ES-I3 (cell line): Measurements from ENCODE around the gene CST4.
"Not testable (repeated sequence)": the region's sequence is repeated elsewhere in the genome, so short reads cannot be mapped to it uniquely, and the experiment has no call there.

Source experiments
- H3K36me3 ChIP-seq: 2 replicates; pipeline ENCODE4 v1.6.1; 2013; ENCODE audit warnings: mild to moderate bottlenecking, low read length, control low read depth, moderate library complexity; ENCODE audit not compliant: insufficient read depth
- H3K4me1 ChIP-seq: 2 replicates; pipeline ENCODE4 v1.6.1; 2013; ENCODE audit warnings: mild to moderate bottlenecking, control low read depth, low read length; ENCODE audit not compliant: insufficient read depth
- H3K9ac ChIP-seq: 2 replicates; pipeline ENCODE4 v1.6.1; 2013; ENCODE audit warnings: low read depth, mild to moderate bottlenecking, low read length, moderate library complexity
- H3K9me3 ChIP-seq: 2 replicates; pipeline ENCODE4 v1.6.1; 2013; ENCODE audit warnings: mild to moderate bottlenecking, low read length, moderate library complexity; ENCODE audit not compliant: control insufficient read depth, insufficient read depth

Gene CST4

DNA sequence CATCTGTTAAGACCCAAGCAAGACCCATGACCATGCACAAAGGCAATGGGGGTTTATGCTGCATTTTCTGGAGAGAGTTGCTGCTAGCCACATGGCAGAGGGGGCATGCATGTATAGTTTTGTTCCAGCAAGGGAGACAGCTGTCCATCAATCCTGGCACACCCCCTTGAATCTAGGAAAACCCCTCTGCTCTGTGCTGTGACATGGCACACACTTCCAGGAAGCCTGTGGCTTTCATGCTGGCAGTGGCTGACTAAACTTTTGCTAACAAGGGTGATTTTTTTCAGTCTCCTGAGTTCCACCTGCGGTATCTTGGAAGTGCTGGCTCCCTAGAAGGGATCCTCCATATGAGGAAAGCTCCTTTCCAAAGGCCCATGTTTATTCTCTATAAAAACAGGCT, 9.1 kb upstream of the CST4 start:
- H3K4me1 ChIP-seq = peaks cover 12% of the 10 kb centered on the region
- H3K9ac ChIP-seq = no peak overlapping the region
- H3K36me3 ChIP-seq = no peaks in the 10 kb centered on the region
- no peaks in the 10 kb centered on the region for H3K9me3 ChIP-seq

DNA sequence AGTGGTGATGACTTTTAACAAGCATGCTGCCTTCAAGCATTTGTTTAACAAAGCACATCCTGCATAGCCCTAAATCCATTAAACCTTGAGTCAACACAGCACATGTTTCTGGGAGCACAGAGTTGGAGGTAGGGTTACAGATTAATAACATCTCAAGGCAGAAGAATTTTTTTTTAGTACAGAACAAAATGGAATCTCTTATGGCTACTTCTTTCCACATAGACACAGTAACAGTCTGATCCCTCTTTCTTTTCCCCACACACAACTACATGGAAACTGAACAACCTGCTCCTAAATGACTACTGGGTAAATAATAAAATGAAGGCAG, 6.2 kb upstream of the CST4 start:
- peaks cover 16% of the 10 kb centered on the region for H3K4me1 ChIP-seq

DNA sequence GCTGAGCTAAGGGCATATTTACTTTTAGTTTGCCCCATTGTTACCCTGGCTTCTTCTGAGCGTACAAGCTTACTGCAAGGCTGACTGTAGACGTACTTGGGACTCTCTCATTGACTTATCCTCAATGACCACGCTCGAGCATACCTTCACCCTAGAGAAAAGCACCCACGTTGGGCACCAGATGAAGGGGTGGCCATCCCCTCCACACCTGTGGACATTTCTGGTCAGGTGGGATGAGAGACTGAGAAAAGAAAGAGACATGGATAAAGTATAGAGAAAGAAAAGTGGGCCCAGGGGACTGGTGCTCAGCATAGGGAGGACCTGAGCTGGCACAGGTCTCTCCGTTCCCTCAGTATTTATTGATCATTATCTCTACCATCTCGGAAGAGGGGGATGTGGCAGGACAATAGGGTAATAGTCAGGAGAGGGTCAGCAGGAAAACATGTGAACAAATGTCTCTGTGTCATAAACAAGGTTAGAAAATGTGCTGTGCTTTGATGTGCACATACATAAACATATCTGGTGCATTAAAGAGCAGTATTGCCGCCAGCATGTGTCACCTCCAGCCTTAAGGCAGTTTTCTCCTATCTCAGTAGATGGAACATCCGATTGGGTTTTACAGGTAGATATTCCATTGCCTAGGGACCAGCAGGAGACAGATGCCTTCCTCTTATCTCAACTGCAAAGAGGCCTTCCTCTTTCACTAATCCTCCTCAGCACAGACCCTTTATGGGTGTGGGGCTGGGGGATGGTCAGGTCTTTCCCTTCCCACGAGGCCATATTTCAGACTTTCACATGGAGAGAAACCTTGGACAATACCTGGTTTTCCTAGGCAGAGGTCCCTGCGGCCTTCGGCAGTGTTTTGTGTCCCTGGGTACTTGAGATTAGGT, 5.6 kb upstream of the CST4 start:
- peaks cover 16% of the 10 kb centered on the region for H3K4me1 ChIP-seq
- not testable (repeated sequence) for H3K9ac ChIP-seq, H3K36me3 ChIP-seq

More for the DNA sequence above, 6.2 kb upstream of the CST4 start:
- H3K36me3 ChIP-seq, H3K9ac ChIP-seq, H3K9me3 ChIP-seq: not testable (repeated sequence)

DNA sequence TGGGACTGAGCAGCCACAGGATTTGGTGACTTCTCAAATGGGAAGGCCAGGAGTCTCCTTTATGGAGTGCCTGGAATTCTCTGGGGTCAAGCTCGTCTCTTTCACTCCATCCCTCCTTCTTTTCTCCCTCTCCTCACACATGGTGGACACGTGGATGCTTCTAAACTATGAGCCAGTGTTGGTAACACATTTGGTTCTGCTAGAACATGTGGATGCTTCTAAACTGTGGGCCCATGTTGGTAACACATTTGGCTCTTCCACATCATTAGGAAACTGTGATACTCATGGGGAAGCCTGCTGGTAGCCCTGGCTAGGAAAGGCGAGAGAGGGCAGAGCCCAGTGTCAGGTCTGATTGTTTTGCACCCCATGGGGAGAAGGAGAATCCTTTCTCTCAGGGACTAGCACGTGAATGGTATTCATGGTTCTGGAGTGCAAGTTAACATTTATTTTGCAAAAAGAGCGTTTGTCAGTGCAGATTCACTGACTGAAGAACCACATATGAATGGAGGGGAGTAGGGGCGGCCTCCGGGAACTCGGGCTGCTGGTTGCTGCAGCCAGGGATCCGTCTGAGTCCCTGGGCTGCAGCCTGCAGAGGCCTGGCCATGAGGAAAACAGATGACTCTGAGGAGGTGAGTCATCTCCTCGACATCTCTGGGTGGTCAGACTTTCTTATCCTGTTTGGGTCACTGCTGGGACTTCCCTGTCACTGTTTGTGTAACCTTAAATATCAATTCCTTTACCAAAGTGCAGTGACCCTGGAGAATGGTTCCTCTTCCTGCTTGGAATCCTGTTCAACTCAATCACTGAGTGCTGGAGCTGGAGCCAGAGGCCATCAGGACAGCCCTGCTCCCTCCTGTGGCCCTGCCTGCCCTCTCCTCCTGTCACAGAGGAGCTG, 4.1 kb upstream of the CST4 start:
- H3K9me3 ChIP-seq = not testable (repeated sequence)

More for the DNA sequence above, 5.6 kb upstream of the CST4 start:
- H3K9me3 ChIP-seq = not testable (repeated sequence)

DNA sequence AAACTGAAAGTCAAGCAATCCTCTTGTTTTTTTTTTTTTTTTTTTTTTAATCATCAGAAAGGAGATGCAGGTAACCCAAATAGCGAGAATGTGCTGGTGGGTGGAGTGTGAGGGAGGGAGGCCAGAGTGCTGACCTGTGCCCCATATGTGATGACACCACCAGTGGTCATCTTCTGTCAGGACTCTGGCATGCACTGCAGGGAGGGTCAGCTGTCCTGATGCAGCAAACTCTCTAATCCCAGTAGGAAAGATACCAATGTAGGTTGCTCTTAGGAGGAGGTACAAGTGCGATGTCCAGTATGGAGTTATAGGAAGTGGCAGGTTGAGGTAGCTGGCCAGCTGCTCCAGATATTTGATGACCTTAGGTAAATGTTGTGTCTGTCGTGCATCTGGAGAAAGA, 2.8 kb upstream of the CST4 start:
- no peaks in the 10 kb centered on the region for H3K36me3 ChIP-seq
- H3K9me3 ChIP-seq = no peaks in the 10 kb centered on the region
- peaks cover 16% of the 10 kb centered on the region for H3K4me1 ChIP-seq
- H3K9ac ChIP-seq = no peak overlapping the region

More for the DNA sequence above, 4.1 kb upstream of the CST4 start:
- H3K36me3 ChIP-seq, H3K9ac ChIP-seq: not testable (repeated sequence)
- peaks cover 16% of the 10 kb centered on the region for H3K4me1 ChIP-seq

DNA sequence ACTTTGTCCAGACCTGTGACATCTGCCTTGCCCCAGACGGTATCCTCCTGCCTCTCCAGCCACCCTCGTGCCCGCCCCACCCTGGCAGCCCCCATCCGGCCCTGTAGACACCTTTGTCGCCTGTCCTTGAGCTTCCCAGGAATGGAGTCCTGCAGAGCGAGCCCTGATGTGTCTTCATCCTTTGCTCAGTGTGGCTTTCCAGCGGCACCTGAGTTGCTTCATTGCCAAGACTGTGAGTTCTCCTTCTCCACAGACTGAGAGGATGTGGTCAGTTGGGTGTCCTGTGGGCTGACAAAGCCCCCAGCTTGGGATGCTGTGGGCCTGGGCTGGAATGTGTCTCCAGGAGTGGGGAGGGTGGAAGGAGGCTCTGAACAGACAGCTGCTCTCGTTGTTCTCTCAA, 1.7 kb upstream of the CST4 start:
- no peak overlapping the region for H3K9ac ChIP-seq

DNA sequence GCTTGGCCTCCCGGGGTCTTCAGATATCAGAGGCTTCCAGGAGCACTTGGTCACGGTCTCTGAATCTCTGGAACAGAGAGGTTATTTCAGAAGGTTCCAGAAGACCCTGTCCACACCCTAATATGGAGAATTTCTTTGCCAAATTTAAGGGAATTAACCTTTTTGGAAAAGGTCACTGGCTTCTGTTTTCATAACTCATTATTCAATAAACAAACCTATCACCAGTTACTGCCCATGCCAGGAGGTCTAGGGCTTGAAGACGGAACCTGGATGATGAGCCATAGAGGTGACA, 507 bp upstream of the CST4 start:
- Histone ChIP-seq H3K9ac (no peak overlapping the region), H3K4me1 (peaks cover 13% of the 10 kb centered on the region), H3K36me3 (no peaks in the 10 kb centered on the region), H3K9me3 (no peaks in the 10 kb centered on the region)

More for the DNA sequence above, 1.7 kb upstream of the CST4 start:
- no peaks in the 10 kb centered on the region for H3K36me3 ChIP-seq
- H3K9me3 ChIP-seq = no peaks in the 10 kb centered on the region
- peaks cover 16% of the 10 kb centered on the region for H3K4me1 ChIP-seq

DNA sequence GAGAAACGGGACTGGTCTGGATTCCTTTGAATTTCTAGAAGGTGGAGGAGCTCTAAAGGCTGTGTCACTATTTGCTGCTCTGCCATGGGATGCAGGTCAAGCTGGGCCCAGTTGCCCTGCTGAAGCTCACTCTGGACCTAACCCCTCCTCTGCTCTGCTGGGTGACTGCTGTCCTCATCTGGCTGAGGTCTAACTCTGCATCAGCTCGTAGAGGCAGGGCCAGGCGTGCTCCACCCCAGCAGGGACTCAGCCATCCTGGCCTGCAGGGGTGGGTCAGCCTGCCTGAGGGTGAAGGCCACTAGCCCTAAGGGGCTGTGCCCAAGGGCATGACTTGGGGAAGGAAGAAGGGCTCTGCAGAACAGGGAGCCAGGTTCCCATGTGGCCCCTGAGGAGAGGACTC, 852 bp downstream of the CST4 start:
- Histone ChIP-seq H3K9me3 (no peaks in the 10 kb centered on the region), H3K36me3 (no peaks in the 10 kb centered on the region), H3K4me1 (0 out of 2 replicates have a peak, but pooled peaks cover 5% of the 10 kb centered on the region), H3K9ac (no peak overlapping the region)

DNA sequence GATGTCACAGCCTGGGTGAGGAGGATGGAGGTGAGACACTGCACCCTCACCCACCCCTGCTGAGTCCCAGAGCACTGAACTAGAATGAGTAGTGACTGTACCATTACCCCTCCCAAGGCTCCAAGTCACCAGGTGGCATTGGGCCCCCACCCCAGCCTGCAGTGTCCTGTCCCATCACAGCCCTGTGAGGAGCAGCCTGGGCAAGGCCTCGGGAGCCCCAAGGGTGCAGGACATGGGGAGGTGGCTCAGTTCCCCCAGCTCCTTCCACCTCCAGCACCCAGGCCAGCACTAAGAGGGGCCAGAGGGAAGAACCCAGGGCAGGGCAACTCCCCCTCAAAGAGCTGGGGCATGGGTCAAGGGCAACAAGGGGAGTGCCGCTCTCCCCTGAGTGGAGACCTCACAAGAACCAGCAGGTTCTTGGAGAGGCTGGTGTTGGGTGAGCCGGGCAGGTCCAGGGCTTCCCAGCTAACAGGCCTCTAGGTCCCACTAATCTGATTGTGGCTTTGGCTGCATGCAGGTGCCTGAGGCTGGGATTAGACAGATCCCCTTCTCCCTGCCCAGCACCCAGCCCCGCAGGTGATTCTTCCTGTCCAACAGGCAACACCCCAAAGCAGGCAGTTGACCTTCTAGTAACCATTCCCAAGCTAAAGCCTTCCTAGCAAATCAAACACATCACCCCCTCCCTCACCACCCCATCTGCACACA, 2.6 kb downstream of the CST4 start:
- no peaks in the 10 kb centered on the region for H3K36me3 ChIP-seq
- H3K4me1 ChIP-seq = no peaks in the 10 kb centered on the region
- H3K9ac ChIP-seq = no peak overlapping the region
- H3K9me3 ChIP-seq = no peaks in the 10 kb centered on the region

DNA sequence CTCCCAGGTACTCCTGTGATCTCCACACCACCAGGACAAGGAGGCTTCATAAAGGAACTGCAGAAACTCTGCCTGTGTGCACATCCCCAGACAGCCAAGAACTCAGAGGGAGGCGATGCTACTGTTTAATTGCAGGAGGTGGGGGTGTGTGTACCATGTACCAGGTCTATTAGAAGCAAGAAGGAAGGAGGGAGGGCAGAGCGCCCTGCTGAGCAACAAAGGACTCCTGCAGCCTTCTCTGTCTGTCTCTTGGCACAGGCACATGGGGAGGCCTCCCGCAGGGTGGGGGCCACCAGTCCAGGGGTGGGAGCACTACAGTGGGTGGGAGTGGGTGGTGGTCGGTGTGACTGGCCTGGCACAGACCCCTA, 3.3 kb downstream of the CST4 start:
- H3K9me3 ChIP-seq, H3K4me1 ChIP-seq, H3K9ac ChIP-seq, H3K36me3 ChIP-seq: not testable (repeated sequence)

DNA sequence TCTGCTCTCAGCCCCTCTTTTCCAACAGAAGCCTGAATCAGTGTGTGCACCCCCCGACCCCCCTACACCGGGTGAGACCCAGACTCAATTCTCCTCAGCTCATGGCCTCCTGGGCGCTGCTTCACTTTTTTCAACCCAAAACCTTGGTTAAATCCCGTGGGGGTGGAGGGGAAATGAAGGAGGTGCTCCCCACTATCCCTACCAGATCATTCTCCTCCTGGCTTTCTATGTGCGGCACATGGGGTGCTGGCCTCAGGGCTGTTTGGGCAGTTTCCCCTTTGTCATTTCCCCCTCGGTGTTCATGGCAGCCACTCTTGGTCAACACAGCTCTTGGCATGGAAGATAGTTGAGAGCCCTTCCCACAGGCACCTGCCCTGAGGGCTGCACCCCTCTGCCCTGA, 4.6 kb downstream of the CST4 start:
- no peaks in the 10 kb centered on the region for H3K36me3 ChIP-seq

DNA sequence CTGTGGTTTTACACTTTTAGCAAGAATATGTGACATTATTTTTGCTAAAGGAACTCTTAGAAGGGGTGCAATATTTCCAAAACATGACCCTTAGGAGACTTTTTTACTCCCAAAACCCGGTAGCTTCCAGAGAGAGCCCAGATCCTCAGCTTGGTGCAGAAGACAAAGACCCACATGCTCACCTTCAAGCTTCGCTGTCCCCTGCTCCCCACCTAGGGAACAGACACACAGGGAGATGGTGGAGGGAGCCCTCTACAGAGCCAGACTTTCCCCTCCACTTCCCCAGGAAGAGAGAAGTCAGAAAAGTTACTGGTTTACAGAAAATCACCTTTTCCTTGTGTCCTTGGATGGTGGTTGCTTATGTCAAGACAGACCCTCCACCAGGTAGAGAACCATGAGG, 5.0 kb downstream of the CST4 start:
- Histone ChIP-seq H3K4me1 (no peaks in the 10 kb centered on the region), H3K9ac (no peak overlapping the region), H3K36me3 (no peaks in the 10 kb centered on the region), H3K9me3 (peaks cover 6% of the 10 kb centered on the region)

More for the DNA sequence above, 4.6 kb downstream of the CST4 start:
- Histone ChIP-seq H3K9me3 (peaks cover 6% of the 10 kb centered on the region), H3K4me1 (no peaks in the 10 kb centered on the region), H3K9ac (no peak overlapping the region)

DNA sequence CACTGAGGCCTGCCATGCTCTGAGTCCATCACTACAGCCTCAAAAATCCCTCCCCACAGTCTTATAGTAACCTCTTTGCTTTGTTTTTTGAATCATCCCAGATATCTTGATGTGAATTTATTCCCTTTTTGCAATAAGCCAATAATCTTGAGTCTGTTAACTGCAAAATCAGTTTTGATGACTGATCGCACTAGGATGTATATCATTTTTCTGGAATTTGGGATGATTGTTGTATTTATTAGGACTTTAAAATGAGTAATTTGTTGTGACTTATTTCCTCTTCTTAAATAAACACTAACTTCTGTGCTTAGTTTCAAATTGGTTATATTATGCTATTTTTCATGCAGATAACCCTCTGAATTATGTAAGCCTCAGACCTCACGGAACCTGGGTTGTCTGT, 5.6 kb downstream of the CST4 start:
- H3K36me3 ChIP-seq = no peaks in the 10 kb centered on the region
- H3K9ac ChIP-seq = no peak overlapping the region
- H3K9me3 ChIP-seq = peaks cover 6% of the 10 kb centered on the region
- H3K4me1 ChIP-seq = no peaks in the 10 kb centered on the region

DNA sequence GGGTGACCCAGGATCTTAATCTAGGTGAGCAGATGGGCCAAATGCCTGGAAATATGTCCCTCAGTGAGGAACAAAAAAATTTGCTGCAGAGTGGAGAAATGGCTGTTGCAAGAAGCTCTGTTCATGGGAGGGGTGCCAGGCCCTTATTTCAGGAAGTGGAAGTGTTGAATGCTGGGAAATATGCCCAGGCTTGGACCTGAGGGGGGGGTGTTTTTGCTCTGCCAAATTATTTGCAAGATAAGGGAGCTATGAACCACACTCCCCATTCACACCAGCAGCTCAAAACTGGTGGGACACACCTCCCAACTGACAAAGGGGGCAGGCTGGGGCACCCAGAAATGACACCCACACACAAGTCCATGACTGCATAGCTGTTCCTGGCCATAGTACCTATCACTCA, 8.7 kb downstream of the CST4 start:
- Histone ChIP-seq H3K9ac (no peak overlapping the region), H3K9me3 (peaks cover 6% of the 10 kb centered on the region), H3K36me3 (no peaks in the 10 kb centered on the region), H3K4me1 (no peaks in the 10 kb centered on the region)
